Activated CD4-positive, alpha-beta T cell treated with anti-CD3 and anti-CD28 coated beads, Interleukin-10, Interleukin-2, amounts not matched to agents 100 ng/mL and 50 ng/mL, durations not matched to agents 16 hours and 8 hours (primary cell): Measurements from ENCODE around the gene LRRN3.
A peak's percentile ranks its signal among the peaks of the same experiment; 100 is the strongest.

Experiments
- DNase-seq: peaks from one replicate; pipeline ENCODE4 v3.0.0-alpha.2; 2020

LRRN3 gene

GRCh38 chr7:111107579-111107978, 16.7 kb downstream of the LRRN3 start:
- no peak for DNase-seq

- DNase-seq = no peak
Observed at GRCh38 chr7:111108000-111108399, 17.1 kb downstream of the LRRN3 start.

- DNase-seq = no peak
Observed at GRCh38 chr7:111108496-111108895, 17.6 kb downstream of the LRRN3 start.

DNA sequence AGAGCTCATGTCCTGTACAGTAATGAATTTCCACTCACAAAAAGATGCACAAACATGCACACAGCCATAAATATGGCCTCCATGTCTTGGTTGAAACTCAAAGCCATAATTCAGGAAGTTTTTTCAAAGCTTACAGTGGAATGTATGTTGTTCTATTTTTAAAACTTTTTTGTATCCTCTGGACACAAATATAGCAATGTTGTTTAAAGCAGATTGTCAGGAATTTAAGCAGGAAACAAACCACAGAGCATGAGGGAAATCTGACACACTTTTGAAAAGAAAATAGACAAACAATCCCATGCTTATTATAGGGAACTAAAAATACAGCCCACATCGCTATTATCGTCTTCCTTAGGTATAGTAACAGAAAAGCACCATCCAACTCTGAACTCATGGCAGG, 21.5 kb downstream of the LRRN3 start:
- DNase-seq = no peak

- no peak for DNase-seq
Observed at GRCh38 chr7:111113263-111114017, 22.5 kb downstream of the LRRN3 start.

DNA sequence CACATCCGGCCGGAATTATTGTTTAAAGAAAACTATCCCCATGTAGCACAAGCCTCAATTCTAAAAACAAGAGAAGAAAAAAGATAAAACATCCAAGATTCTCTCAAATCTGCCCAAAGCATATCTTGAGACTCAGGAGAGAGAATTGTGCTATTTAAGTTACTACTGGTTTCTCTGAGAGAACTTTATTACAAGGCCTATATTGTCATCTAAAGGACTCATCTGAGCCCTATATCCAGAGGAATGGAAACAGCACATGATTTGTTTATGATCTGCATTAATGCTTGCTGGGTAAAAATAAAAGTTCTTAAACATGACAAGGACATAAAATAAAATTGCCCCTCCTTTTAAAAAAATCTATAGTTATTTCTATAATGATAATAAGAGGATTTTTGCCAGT, 25.0 kb downstream of the LRRN3 start:
- no peak for DNase-seq

DNA sequence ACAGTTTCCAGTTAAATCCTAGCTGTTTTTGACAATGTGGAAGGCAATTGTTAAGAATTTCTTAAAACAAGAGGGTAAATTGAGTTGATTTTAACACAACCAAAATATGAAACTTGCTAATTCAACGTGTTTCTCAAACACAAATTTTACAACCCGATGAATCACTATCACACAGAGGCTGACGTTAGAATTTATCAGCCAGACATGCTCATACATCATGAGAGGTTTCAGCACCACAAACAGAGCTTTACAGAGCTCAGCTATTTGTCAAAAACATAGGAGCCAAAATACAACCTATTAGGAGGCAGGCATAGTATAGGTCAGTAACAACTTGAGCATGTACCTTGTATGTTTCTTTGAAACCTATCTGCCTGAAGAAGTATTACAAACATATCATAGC, 36.1 kb downstream of the LRRN3 start:
- no peak for DNase-seq

DNA sequence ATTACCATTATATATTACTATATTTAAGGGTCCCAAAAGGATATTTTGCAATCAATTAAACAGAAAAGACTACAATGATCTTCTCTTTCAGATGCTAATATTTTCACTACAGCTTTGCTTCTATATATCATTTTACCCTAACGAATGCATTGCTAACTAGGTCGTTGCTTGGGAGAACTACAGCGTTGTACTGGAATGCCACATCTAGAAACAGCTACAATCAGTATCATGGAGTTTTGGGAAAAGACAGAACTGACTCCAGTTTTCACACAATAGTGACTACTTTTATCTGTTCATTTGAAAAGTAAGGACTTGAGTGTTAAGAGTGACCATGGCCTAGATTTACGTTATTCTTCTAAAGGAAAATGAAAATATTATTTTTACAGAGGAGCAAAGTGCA, 38.5 kb downstream of the LRRN3 start:
- DNase-seq = no peak

- no peak for DNase-seq
Observed at GRCh38 chr7:111132833-111133232, 41.9 kb downstream of the LRRN3 start.

DNA sequence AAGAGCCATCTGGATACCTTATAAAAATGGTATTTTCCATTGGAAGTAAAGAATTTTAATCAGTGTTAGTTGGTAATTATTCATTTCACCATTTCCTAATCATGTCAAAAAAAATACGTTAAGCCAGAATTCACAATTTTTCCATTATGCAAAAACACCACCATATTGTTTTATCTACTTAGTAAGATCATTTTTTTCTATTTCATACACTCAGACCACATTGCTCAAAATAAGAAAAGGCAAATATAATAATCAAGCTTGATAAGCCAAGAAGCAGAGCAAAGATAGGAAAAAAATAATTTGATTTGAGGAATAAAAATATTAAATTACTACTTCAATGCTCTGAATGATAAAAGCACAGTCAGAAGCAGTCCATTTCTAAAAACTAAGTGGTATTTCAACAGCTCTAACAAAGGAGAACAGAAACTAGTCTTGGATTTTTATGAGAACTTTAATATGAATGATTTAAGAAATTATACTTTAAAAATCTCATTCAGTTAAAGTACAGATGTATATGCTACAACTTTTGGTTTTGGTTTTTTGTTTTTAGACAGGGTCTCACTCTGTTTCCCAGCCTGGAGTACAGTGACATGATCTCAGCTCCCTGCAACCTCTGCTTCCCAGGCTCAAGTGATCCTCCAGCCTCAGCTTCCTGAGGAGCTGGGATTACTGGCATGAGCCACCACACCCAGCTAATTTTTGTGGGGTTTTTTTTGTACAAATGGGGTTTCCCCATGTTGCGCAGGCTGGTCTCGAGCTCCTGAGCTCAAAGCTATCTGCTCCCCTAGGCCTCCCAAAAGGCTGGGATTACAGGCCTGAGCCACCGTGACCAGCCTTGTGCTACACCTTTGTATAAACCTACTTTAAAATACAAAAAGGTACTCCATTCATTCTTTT, 46.6 kb downstream of the LRRN3 start:
- DNase-seq = peak; percentile 69

GRCh38 chr7:111138193-111138569, 47.3 kb downstream of the LRRN3 start:
- DNase-seq = peak; percentile 91

- no peak for DNase-seq
Observed at GRCh38 chr7:111138586-111138985, 47.7 kb downstream of the LRRN3 start.

GRCh38 chr7:111140091-111140865, 49.4 kb downstream of the LRRN3 start:
- no peak for DNase-seq

GRCh38 chr7:111145472-111145871, 54.5 kb downstream of the LRRN3 start:
- DNase-seq = no peak

- DNase-seq = no peak
Observed at GRCh38 chr7:111146136-111146535, 55.2 kb downstream of the LRRN3 start.

GRCh38 chr7:111147708-111148533, 57.0 kb downstream of the LRRN3 start:
- DNase-seq = no peak

DNA sequence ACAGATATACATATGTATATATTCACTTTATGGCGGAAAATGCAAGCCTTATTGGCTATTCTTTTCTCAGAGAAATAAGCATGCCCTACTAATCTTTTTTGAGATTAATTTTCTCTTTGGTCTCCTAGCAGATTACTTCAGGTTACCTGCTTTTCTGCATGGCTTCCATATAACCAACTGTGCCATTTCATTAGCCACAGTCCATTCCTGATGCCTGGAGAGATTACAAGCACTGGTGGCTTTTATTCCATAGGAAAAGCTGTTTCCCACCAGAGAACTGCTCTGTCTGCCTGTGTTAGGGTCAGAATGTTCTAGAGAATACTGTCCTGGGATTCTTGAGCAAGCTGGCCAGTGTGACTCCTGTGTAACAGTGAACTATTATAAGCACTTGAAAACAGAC, 59.8 kb downstream of the LRRN3 start:
- DNase-seq = no peak

DNA sequence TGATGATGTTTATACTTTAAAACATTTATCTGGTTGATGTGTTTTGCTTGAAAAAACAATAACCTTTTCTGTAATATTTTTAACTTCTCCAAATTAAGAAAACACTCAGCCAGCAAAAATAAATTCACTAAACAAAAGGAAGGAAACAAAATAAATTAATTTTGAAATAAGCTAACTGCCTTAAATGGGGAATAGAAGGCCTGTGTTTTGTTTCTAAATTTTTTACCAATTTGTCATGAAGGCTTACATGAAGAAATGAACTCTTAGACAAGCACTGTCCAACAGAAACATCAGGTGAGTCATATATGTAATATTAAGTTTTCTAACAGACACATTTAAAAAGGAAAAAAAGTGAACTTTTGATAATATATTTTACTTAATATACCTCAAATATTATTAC, 68.5 kb downstream of the LRRN3 start:
- DNase-seq = no peak

DNA sequence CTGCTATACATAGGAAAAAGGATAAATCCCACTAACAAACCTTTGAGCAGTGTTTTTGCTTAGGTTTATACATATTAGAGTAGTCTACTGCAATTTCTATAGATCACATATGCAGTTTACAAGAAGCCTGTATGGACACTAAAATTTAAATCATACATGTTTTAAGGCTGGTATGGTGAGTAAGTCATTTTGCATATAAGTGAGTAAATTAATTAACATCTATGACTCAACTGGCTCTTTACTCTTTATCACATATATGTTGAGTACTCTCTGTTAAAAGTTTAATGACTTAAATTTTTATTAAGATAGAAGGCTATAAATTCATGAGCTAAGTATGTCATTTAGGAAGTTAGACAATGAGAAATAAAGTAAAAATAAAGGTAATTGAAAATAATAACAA, 69.4 kb downstream of the LRRN3 start:
- no peak for DNase-seq

DNA sequence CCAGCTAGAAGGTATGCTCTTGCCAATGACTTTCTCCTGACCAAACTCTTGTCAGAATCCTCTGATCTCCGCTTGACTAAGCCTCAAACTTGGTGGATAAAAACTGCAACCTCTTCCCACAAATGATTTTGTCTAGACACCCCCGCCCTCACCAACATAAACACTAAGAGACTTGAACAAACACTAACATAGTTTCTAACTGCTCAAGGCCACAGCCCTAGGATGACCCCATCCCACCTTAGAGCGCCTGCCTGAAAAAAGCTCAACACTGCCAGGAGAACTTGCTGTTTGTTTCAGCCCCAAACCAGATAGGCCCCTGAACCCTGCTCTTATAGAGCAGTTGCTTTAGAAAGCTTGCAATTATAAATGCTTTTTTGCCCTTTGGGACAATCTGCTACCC, 71.8 kb downstream of the LRRN3 start:
- no peak for DNase-seq

DNA sequence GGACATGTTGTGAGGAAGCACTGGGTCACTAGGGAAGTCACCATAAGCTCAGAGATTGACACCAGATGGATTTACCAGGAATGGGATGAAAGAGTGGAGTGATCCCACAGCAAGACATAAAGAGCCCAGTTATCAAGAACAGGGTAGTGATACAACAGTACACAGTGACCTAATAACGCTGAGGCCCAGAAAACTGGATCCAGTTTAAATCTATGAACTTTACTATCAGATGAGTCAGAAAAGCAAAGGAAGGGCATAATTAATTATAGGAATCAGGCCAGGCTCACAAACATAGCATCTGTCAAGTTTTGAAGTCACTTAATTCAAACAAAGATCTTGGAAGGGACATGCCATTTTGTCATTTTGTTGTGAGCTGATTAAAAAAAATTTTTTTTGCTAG, 73.5 kb downstream of the LRRN3 start:
- no peak for DNase-seq

DNA sequence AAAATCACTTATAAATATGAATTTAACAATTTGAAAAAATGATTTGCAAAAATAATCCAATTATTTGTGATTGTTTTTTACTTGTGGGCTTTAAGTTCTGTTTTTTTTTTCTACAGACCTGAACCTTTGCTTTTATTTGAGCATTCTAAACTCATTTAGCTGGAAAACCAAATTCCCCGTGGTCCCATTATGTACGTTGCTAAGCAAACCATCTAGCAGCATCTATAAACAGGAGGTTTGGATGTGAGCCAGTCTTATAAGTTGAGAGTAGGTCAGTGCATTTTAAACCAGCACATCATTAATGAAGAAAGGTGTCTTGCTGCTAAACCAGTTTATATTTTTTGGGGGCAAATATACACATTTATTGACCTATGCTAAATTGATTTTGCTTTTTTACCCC, 77.3 kb downstream of the LRRN3 start:
- no peak for DNase-seq
